Transverse colon (tissue), 4 donors: Measurements from ENCODE around the gene MLH3.

Experiments
- CTCF ChIP-seq, 5 experiments: fragments of 200-600 bp in 3 of 5; fragments of 450-650 bp in 2 of 5; sonication (generic) in 3 of 5; IDR thresholded peaks; 1 replicate in 2 of 5; 2 replicates in 3 of 5; pipeline ENCODE4 v1.5.1; 2016 to 2017; ENCODE audit warnings: antibody characterized with exemption in 5 of 5, inconsistent platforms in 3 of 5, mild to moderate bottlenecking in 2 of 5, moderate library complexity in 1 of 5
- EP300 ChIP-seq: sonication (generic); formaldehyde crosslinking; IDR thresholded peaks from one replicate; pipeline ENCODE4 v1.6.1; 2017; ENCODE audit warnings: antibody characterized with exemption, low read depth
- POLR2AphosphoS5 ChIP-seq, 3 donors: sonication (generic); formaldehyde crosslinking; IDR thresholded peaks; one replicate each; pipeline ENCODE4 v1.6.1; 2016; ENCODE audit warnings: antibody characterized with exemption in 3 of 3

- TF ChIP-seq CTCF (IDR thresholded peaks at IDR 0.05) = no peak
- no peak for TF ChIP-seq POLR2AphosphoS5 (IDR thresholded peaks at IDR 0.05)
- TF ChIP-seq EP300 = no peak
These were observed 6.5 kb downstream of the MLH3 start for GRCh38 chr14:75044752-75045151.
